Bone marrow (tissue), 2 donors: ENCODE data around the gene CTDSPL.

Experiments used
- DNase-seq, 2 donors: peaks; one replicate each; lab custom pipeline; 2025; lab: John Stamatoyannopoulos, UW

CTDSPL gene

DNA sequence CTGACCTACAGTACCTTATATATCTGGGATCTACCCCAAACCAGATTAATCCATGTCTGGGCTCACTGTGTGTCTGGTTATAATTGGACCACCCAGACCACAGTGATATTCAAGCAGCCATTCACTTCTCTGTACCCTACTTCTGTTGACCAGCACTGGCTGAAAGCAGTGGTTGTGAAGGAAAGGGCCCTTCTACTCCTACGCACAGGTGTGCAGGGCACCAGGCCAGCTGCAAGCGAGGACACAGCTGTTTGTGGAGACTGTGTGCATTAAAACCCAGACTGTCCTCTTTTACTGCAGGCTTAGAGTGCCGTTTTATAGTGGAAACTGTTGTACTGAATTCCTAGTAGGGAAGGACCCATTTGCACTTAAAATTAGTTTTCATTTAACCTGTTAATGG is 29.5 kb downstream of the CTDSPL start:
- DNase-seq, result no peak

GRCh38 chr3:37892927-37893600 is 31.4 kb downstream of the CTDSPL start:
- no peak for DNase-seq

- DNase-seq, result no peak
Observed at GRCh38 chr3:37896827-37897226, 35.1 kb downstream of the CTDSPL start.

- no peak for DNase-seq
Observed at GRCh38 chr3:37897763-37898162, 36.1 kb downstream of the CTDSPL start.

DNA sequence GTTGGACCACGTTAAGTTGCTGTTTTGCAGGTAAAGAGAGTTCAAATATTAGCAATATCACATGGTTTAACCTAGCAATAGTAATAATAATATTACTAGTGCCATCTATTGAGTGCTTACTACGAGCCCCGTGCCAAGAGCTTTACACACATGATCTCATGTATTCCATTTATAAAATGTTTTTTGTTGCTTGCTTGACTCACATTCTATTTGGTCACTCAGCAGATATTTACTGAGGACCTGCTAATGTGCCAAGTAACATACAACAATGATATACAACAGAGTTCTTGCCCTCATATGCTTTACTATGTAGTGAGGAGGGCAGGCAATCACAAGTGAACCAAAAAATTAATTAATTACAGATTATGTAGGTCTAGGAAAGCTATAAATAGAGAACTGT is 36.7 kb downstream of the CTDSPL start:
- no peak for DNase-seq

- DNase-seq, result peak in 1 of 2 donors; percentile 21
Observed at GRCh38 chr3:37899101-37899707, 37.5 kb downstream of the CTDSPL start.

DNA sequence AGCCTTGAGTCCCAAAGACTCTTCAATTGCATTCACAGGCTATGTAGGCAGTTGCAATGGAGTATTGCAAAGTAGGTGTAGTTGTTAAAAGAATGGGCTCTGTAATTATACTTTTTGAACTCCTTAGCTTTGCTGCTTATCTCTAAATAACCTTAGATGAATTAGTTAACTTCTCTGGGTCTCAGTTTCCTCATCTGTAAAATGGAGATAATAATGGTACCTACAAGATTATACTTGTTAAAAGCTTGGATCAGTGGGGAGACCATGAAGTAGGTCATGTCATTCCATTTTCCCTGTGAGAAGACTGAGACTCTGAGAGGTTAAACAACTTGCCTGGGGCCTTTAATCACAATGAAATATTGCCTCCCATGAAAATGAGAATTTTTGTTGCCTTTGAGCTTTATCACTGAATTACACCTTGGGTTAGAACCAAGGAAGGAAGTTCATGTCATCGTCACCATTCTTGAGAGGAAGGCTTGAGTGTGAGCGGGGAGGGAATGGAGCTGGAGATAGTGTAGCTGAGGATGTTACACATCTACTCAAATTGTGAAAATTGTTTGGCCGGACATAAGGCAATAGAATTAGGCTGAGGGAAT is 38.1 kb downstream of the CTDSPL start:
- DNase-seq, result peak in 1 of 2 donors; percentile 46

- no peak for DNase-seq
Observed at GRCh38 chr3:37901721-37902120, 40.0 kb downstream of the CTDSPL start.

DNA sequence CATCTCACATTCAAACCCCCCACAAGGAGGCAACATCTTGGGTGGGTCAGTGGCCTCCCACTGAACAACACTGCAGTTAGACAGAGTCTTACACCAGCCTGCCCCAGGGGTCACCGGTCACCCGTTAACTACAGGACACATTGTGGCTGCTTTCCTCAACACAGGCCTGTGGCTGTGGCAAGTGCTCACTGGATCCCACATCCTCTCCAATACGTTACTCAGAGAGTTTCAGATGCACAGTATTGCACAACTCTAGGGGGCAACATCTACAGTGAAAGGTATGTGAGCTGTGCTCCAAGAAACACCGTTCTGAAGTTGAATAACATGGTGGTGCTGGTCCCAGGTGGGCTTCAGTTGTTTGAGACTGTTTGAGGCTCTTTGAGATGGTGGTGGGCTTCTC is 41.0 kb downstream of the CTDSPL start:
- no peak for DNase-seq

GRCh38 chr3:37903320-37903719 is 41.6 kb downstream of the CTDSPL start:
- DNase-seq, result no peak

GRCh38 chr3:37903734-37904133 is 42.1 kb downstream of the CTDSPL start:
- DNase-seq, result no peak

DNA sequence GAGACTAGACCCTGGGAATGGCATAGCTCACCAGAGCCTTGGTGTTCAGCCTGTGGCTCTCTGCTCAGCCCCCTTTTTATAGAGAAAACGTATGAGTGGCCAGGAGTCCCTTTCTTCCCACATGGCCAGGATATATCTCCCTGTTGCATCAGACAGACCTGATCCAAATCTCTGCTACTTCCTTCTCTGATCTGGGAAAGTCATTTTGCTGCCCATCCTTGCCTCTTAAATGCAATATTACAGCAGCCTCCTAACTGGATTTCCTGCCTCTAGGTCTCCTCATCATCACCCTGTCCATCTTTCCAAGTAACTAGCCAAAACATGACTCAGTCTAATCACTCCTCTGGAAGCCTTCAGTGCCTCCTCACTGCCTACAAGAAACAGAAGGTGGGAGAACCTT is 42.9 kb downstream of the CTDSPL start:
- DNase-seq, result no peak

DNA sequence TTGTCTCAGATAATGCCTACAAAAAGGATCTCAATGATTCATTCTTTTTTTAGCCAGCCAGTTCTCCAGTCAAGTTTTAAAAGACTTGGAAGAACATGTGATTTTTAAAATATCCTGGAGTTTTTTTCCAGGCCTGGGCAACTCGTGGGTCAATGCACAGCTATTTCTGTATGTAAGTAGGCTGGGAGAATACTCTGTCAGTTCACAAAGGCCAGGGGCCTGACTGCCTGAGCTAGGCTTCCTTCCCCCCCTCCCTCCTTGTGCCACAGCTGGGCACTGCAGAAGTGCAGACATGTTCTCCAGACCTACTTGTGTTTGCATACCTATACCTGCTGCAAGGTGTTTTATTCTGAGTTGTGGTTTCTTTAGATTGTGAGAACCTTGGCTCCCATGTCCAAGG is 43.7 kb downstream of the CTDSPL start:
- no peak for DNase-seq

DNA sequence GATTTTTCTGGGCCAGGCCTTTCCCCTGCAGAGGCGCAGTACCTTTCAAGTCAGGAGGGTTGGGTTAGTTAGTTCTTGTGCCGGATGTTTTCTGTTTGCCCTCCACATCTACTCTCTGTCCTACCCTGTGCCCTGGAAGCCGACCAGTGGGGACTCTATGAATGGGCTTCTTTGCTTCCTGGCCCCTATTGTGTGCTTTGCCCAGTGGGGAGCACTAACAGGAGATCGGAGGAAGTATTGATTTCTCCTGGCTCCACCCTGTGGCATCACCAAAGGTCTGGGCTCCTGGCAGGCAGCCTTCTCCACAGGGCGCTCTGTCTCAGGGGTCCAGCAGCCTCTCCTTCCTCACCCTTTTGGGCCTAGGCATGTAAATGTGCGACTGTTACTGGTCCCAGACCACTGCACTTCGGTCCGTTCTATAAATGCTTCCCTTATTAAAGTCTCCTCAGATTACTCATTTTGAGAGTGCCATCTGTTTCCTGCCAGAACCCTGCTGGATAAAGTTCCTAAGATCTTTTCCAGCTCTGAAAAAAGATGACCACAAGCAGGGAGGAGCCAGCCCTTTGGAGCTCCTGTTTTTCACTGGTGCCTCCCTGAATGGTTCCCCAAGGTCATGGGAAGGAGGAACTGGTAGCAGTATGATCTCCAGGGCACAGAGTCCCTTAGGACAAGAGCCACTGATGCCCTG is 44.5 kb downstream of the CTDSPL start:
- no peak for DNase-seq

GRCh38 chr3:37906734-37907282 is 45.1 kb downstream of the CTDSPL start:
- DNase-seq, result no peak

DNA sequence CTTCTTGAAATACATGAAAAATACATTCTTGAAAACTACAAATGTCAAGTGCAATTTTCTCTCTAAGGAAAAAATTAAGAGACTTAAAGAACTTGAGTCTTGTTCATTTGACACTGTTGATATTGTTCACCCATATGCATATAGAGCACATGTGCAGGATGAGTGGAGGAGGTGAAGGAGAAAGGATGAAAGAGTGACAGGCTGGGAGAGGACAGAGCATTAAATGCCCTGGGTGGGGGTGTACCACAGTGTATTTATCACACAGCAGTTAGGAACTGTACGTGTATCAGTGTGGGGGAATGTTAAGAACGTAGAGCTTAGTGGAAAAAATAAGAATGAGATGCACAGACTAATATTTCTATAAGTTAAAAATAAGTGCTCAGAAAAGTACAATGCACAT is 45.7 kb downstream of the CTDSPL start:
- DNase-seq, result no peak

GRCh38 chr3:37907906-37908305 is 46.2 kb downstream of the CTDSPL start:
- DNase-seq, result no peak

GRCh38 chr3:37909067-37909911 is 47.6 kb downstream of the CTDSPL start:
- no peak for DNase-seq

- no peak for DNase-seq
Observed at GRCh38 chr3:37910671-37911400, 49.2 kb downstream of the CTDSPL start.

- DNase-seq, result peak in 1 of 2 donors; percentile 22
Observed at GRCh38 chr3:37912052-37912733, 50.5 kb downstream of the CTDSPL start.
